HepG2 (cell line): ENCODE measurements around the gene R3HCC1L. TPM values are rescaled to one million over a fixed set of nuclear protein-coding genes. Genes with fewer than 3 reads are reported as not detected.

ENCODE experiments used
- ATAC-seq: fragments of 200-7000 bp; cut with Tn5 transposase; 3 replicates; pipeline ENCODE4 v1.9.1; 2020; ENCODE audit warnings: mild to moderate bottlenecking, moderate library complexity
- BruUV-seq: library from RNA; stranded (reverse); fragments of 400-500 nt; replicated peaks from 2 replicates; lab custom pipeline; 2021; lab: Mats Ljungman, UMichigan
- CTCF ChIA-PET: fragments of 300-600 bp; formaldehyde crosslinking; extraction: SDS; loops from one replicate; lab custom pipeline; 2021; ENCODE audit warnings: low total read pairs, inconsistent platforms, low intra/inter-chr PET ratio; lab: Yijun Ruan, JAX
- POLR2A ChIA-PET: fragments of 350-600 bp; sonication (Branson Sonifier 250); formaldehyde crosslinking; loops from one replicate; lab custom pipeline; 2020; ENCODE audit warnings: antibody characterized with exemption, inconsistent platforms; lab: Yijun Ruan, JAX
- DNase-seq: peaks from one replicate; pipeline ENCODE4 v3.0.0-alpha.2; 2015; ENCODE audit warnings: low spot score
- FAIRE-seq: peaks from 3 replicates; lab custom pipeline; 2011; peaks lifted over from hg19 to GRCh38; lab: Jason Lieb, UNC
- H2AFZ ChIP-seq: one replicate; pipeline ENCODE4 v1.6.1; 2011; ENCODE audit warnings: low read length, inconsistent platforms
- H3K27ac ChIP-seq: fragments of 300-600 bp; 3 replicates; pipeline ENCODE4 v1.8.0; 2011; ENCODE audit warnings: mixed run types, mild to moderate bottlenecking, mixed read lengths, low read length, inconsistent platforms; ENCODE audit not compliant: insufficient read depth; ENCODE audit errors: extremely low read length
- H3K27me3 ChIP-seq, 2 experiments: fragments of 200-600 bp in 1 of 2; 2 replicates in 1 of 2; 3 replicates in 1 of 2; pipeline versions ENCODE4 v1.6.0 to v1.8.0; 2011; ENCODE audit warnings: low read length in 2 of 2, mild to moderate bottlenecking in 2 of 2, moderate library complexity in 2 of 2, inconsistent platforms in 1 of 2; ENCODE audit not compliant: insufficient read depth in 2 of 2, control insufficient read depth in 1 of 2
- H3K36me3 ChIP-seq, 2 experiments: fragments of 200-600 bp in 1 of 2; replicated peaks in 1 of 2; 2 replicates in 1 of 2; 3 replicates in 1 of 2; pipeline versions ENCODE4 v1.5.1 to v1.8.0; 2011; ENCODE audit warnings: low read length in 2 of 2, inconsistent platforms in 1 of 2; ENCODE audit not compliant: insufficient read depth in 2 of 2, control insufficient read depth in 1 of 2
- H3K4me1 ChIP-seq: 2 replicates; pipeline ENCODE4 v1.5.1; 2012; ENCODE audit warnings: low read length, inconsistent platforms; ENCODE audit not compliant: insufficient read depth
- H3K4me2 ChIP-seq: 2 replicates; pipeline ENCODE4 v1.6.0; 2011; ENCODE audit warnings: low read depth, low read length, inconsistent platforms
- H3K4me3 ChIP-seq, 3 experiments: fragments of 200-600 bp in 1 of 3; sonication (generic), shearing (Covaris generic) in 1 of 3; replicated peaks in 1 of 3; 2 replicates each; pipeline ENCODE4 v1.5.1; 2011 to 2016; ENCODE audit warnings: low read length in 3 of 3, inconsistent platforms in 2 of 3, low read depth in 2 of 3, mild to moderate bottlenecking in 2 of 3, control low read depth in 1 of 3, mixed read lengths in 1 of 3; ENCODE audit not compliant: insufficient read depth in 1 of 3
- H3K79me2 ChIP-seq: one replicate; pipeline ENCODE4 v1.6.1; 2011; ENCODE audit warnings: low read length, inconsistent platforms; ENCODE audit not compliant: insufficient read depth
- H3K9ac ChIP-seq: 2 replicates; pipeline ENCODE4 v1.6.0; 2011; ENCODE audit warnings: mild to moderate bottlenecking, low read depth, low read length, inconsistent platforms; ENCODE audit not compliant: insufficient read depth
- H3K9me3 ChIP-seq: 2 replicates; pipeline ENCODE4 v1.5.1; 2012; ENCODE audit warnings: mild to moderate bottlenecking, low read length
- H4K20me1 ChIP-seq: 2 replicates; pipeline ENCODE4 v1.6.0; 2011; ENCODE audit warnings: inconsistent platforms, mild to moderate bottlenecking, low read length, moderate library complexity; ENCODE audit not compliant: insufficient read depth
- CEBPG ChIP-seq: IDR thresholded peaks from 2 replicates; pipeline ENCODE4 v1.6.1; 2016
- FOSL2 ChIP-seq: sonication (generic); formaldehyde crosslinking; IDR thresholded peaks from 2 replicates; pipeline ENCODE4 v1.4.0; 2020; ENCODE audit warnings: missing genetic modification reagents
- MTERF4 ChIP-seq: sonication (generic); formaldehyde crosslinking; IDR thresholded peaks from 2 replicates; pipeline ENCODE4 v1.8.0; 2023; ENCODE audit warnings: mild to moderate bottlenecking, missing genetic modification reagents
- SMAD1 ChIP-seq: sonication (generic); formaldehyde crosslinking; IDR thresholded peaks from 2 replicates; pipeline ENCODE4 v1.4.0; 2020; ENCODE audit warnings: missing genetic modification reagents, low read depth, mild to moderate bottlenecking, borderline replicate concordance
- TAF1 ChIP-seq: sonication (generic); formaldehyde crosslinking; IDR thresholded peaks from 2 replicates; pipeline ENCODE4 v1.4.0; 2020; ENCODE audit warnings: missing genetic modification reagents
- ZBTB2 ChIP-seq: sonication (generic); formaldehyde crosslinking; IDR thresholded peaks from 2 replicates; pipeline ENCODE4 v1.8.0; 2022; ENCODE audit warnings: low read depth, missing genetic modification reagents
- ZNF121 ChIP-seq: sonication (generic); formaldehyde crosslinking; IDR thresholded peaks from 2 replicates; pipeline ENCODE4 v1.5.0; 2020; ENCODE audit warnings: mild to moderate bottlenecking, missing genetic modification reagents
- WGBS: methylation state at CpG from one replicate; pipeline ENCODE4 v1.1.6; 2017; ENCODE audit warnings: low lambda C conversion rate; 5-methylcytosine and 5-hydroxymethylcytosine counted together
- in situ Hi-C: cut with HindIII; loops from 2 replicates; pipeline ENCODE4 v1.10.0; 2017; ENCODE audit warnings: low pct_unique_long_range_greater_than_20kb; ENCODE audit not compliant: extremely low pct_ligation_motif_present
- intact Hi-C: fragments of 100-400 bp; cut with micrococcal nuclease; formaldehyde crosslinking; loops from one replicate; pipeline ENCODE4 v1.10.0; 2022; ENCODE audit not compliant: unreplicated experiment
- polyA plus RNA-seq, 8 experiments: library from polyadenylated mRNA; depleted of rRNA in 3 of 8; stranded (reverse) in 7 of 8; unstranded in 1 of 8; fragments of >200 nt; fragmentation: Illumina TruSeq in 4 of 8; extraction: Trizol in 4 of 8; gene quantifications; 2 replicates each; pipeline versions ENCODE4 v1.2.1 to v1.2.3, GENCODE V29; 2011 to 2016; ENCODE audit warnings: low read depth in 4 of 8, missing spikeins in 1 of 8, mixed read lengths in 1 of 8; ENCODE audit not compliant: insufficient read depth in 1 of 8
- total RNA-seq, 5 experiments: library from RNA; depleted of rRNA; stranded (reverse); fragments of >200 nt; fragmentation: Illumina TruSeq; extraction: Trizol; gene quantifications; 2 replicates each; pipeline ENCODE4 v1.2.3, GENCODE V29; 2016; ENCODE audit warnings: low read depth in 1 of 5
- TF ChIP-seq, protein P1 (sequence below): sonication (generic); formaldehyde crosslinking; IDR thresholded peaks from 2 replicates; pipeline ENCODE4 v1.8.1; 2023; ENCODE audit warnings: missing genetic modification reagents, mild to moderate bottlenecking, borderline replicate concordance
- TF ChIP-seq, protein P2 (sequence below): sonication (generic); formaldehyde crosslinking; IDR thresholded peaks from 2 replicates; pipeline ENCODE4 v1.5.0; 2020; ENCODE audit warnings: mild to moderate bottlenecking, missing genetic modification reagents, borderline replicate concordance
- TF ChIP-seq, protein P3 (sequence below): sonication (generic); formaldehyde crosslinking; IDR thresholded peaks from 2 replicates; pipeline ENCODE4 v1.5.1; 2020; ENCODE audit warnings: mild to moderate bottlenecking, missing genetic modification reagents, borderline replicate concordance

The R3HCC1L gene
- total and polyA plus RNA-seq, 2 of the 13 experiments (the other 11 are each of a cell fraction or from before 2014, with no cell fraction given) = 6.5 to 12.2 TPM

DNA sequence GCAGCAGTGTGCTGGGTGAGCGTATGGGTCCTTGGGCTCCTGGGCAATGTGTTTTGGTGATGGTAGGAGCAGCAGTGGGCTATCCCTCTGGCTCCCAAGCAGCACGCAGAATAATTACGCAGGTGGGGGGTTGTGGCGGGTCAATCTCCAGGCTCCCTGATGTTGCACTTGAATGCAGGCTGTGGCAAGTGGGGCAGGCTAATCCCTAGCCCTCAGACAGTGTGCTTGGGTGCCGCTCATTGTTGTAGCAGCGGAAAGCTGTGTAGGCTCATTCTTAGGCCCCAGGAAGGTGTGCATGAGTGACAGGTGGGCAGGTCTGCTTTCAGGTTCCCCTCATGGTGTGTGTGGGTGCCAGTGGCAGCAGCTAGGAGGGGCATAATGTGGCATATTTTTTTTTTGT lies 89.4 kb downstream of the R3HCC1L start (continued):
- TF ChIP-seq MTERF4 (no peak), FOSL2 (CRISPR knock-in tag) (no peak), SMAD1 (no peak)
- TF ChIP-seq, protein P1, sequence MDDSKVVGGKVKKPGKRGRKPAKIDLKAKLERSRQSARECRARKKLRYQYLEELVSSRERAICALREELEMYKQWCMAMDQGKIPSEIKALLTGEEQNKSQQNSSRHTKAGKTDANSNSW (CRISPR knock-in tag) = no peak

GRCh38 chr10:98224509-98224908 lies 90.1 kb downstream of the R3HCC1L start:
- BruUV-seq = no TSS peak
- H3K27me3 ChIP-seq = no peaks in the 10 kb centered on the region
- DNase-seq = no peak
- no peaks in the 10 kb centered on the region for H3K36me3 ChIP-seq
- 90% methylated on average over 2 of the region's 2 CpGs for WGBS
- no peak overlapping the region for H2AFZ ChIP-seq
- ATAC-seq = no peak
- no peak overlapping the region for H3K4me3 ChIP-seq
- intact Hi-C loops (no loop called here), in situ Hi-C loops (no loop called here)
- no peak for FAIRE-seq
- peaks cover 6% of the 10 kb centered on the region; the same call in 1 of the 2 replicates for H3K9me3 ChIP-seq
- H3K4me1 ChIP-seq = no peaks in the 10 kb centered on the region
- no peak overlapping the region for H3K4me2 ChIP-seq
- no peak overlapping the region for H3K27ac ChIP-seq
- H3K79me2 ChIP-seq = no peaks in the 10 kb centered on the region
- H3K9ac ChIP-seq = no peak overlapping the region
- POLR2A ChIA-PET = no interaction called here
- CTCF ChIA-PET = no interaction called here
- H4K20me1 ChIP-seq = peaks cover 6% of the 10 kb centered on the region; the same call in 1 of the 2 replicates
- TF ChIP-seq, protein P2, sequence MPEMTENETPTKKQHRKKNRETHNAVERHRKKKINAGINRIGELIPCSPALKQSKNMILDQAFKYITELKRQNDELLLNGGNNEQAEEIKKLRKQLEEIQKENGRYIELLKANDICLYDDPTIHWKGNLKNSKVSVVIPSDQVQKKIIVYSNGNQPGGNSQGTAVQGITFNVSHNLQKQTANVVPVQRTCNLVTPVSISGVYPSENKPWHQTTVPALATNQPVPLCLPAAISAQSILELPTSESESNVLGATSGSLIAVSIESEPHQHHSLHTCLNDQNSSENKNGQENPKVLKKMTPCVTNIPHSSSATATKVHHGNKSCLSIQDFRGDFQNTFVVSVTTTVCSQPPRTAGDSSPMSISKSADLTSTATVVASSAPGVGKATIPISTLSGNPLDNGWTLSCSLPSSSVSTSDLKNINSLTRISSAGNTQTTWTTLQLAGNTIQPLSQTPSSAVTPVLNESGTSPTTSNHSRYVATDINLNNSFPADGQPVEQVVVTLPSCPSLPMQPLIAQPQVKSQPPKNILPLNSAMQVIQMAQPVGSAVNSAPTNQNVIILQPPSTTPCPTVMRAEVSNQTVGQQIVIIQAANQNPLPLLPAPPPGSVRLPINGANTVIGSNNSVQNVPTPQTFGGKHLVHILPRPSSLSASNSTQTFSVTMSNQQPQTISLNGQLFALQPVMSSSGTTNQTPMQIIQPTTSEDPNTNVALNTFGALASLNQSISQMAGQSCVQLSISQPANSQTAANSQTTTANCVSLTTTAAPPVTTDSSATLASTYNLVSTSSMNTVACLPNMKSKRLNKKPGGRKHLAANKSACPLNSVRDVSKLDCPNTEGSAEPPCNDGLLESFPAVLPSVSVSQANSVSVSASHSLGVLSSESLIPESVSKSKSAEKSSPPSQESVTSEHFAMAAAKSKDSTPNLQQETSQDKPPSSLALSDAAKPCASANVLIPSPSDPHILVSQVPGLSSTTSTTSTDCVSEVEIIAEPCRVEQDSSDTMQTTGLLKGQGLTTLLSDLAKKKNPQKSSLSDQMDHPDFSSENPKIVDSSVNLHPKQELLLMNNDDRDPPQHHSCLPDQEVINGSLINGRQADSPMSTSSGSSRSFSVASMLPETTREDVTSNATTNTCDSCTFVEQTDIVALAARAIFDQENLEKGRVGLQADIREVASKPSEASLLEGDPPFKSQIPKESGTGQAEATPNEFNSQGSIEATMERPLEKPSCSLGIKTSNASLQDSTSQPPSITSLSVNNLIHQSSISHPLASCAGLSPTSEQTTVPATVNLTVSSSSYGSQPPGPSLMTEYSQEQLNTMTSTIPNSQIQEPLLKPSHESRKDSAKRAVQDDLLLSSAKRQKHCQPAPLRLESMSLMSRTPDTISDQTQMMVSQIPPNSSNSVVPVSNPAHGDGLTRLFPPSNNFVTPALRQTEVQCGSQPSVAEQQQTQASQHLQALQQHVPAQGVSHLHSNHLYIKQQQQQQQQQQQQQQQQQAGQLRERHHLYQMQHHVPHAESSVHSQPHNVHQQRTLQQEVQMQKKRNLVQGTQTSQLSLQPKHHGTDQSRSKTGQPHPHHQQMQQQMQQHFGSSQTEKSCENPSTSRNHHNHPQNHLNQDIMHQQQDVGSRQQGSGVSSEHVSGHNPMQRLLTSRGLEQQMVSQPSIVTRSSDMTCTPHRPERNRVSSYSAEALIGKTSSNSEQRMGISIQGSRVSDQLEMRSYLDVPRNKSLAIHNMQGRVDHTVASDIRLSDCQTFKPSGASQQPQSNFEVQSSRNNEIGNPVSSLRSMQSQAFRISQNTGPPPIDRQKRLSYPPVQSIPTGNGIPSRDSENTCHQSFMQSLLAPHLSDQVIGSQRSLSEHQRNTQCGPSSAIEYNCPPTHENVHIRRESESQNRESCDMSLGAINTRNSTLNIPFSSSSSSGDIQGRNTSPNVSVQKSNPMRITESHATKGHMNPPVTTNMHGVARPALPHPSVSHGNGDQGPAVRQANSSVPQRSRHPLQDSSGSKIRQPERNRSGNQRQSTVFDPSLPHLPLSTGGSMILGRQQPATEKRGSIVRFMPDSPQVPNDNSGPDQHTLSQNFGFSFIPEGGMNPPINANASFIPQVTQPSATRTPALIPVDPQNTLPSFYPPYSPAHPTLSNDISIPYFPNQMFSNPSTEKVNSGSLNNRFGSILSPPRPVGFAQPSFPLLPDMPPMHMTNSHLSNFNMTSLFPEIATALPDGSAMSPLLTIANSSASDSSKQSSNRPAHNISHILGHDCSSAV (CRISPR knock-in tag) = no peak
- TF ChIP-seq, protein P3, sequence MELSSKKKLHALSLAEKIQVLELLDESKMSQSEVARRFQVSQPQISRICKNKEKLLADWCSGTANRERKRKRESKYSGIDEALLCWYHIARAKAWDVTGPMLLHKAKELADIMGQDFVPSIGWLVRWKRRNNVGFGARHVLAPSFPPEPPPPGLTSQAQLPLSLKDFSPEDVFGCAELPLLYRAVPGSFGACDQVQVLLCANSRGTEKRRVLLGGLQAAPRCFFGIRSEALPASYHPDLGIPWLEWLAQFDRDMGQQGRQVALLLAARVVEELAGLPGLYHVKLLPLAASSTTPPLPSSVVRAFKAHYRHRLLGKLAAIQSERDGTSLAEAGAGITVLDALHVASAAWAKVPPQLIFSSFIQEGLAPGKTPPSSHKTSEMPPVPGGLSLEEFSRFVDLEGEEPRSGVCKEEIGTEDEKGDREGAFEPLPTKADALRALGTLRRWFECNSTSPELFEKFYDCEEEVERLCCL (CRISPR knock-in tag) = no peak
- TF ChIP-seq CEBPG (CRISPR knock-in tag) = no peak
- TF ChIP-seq ZNF121 = no peak
- TF ChIP-seq ZBTB2 (CRISPR knock-in tag) = no peak
- no peak for TF ChIP-seq TAF1
